Measurements from ENCODE around the gene TAS2R5.
"Not testable (repeated sequence)": the region's sequence is repeated elsewhere in the genome, so short reads cannot be mapped to it uniquely, and the experiment has no call there.

The TAS2R5 gene, protein sequence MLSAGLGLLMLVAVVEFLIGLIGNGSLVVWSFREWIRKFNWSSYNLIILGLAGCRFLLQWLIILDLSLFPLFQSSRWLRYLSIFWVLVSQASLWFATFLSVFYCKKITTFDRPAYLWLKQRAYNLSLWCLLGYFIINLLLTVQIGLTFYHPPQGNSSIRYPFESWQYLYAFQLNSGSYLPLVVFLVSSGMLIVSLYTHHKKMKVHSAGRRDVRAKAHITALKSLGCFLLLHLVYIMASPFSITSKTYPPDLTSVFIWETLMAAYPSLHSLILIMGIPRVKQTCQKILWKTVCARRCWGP

GRCh38 chr7:141789917-141790316 is at the start of gene TAS2R5:
TAS2R5 (plus strand) TSS chr7:141790217; CDS start chr7:141790362, 145 bp downstream.
- TF ChIP-seq CTCF (conservative IDR thresholded peaks at IDR 0.05; ENCODE audit: low read depth, low read length), result no peak
- no peak within 1 kb of the TSS for H3K4me3 ChIP-seq (ENCODE audit: low read length)
- DNase-seq (ENCODE audit: low read depth), result no peak

GRCh38 chr7:141742229-141742628 is 47.8 kb upstream of the TAS2R5 start:
- no peak for TF ChIP-seq CTCF (conservative IDR thresholded peaks at IDR 0.05; ENCODE audit: low read depth, low read length)
- H3K4me3 ChIP-seq (ENCODE audit: low read length), result no peak overlapping the region
- DNase-seq (ENCODE audit: low read depth), result no peak

DNA sequence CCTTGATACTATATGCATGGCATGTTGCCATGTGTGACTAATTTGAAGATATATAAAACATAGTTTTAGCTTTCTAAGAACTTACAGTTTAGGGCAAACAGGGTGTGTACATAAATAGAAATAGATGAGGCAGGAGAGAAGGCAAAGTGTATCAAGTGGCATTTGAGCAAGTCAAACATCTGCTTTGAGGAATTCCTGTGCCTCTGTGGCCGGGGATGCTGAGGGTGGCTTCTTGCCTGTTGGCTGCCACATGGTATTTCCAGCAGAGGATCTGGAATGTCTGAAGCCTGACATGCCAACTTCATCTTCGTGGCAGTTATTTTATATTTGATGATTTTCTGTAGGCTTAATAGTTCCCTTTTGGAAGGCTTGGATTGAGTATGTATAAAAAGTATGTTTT is 45.9 kb upstream of the TAS2R5 start:
- no peak for TF ChIP-seq CTCF (conservative IDR thresholded peaks at IDR 0.05; ENCODE audit: low read depth, low read length)
- no peak for DNase-seq (ENCODE audit: low read depth)
- H3K4me3 ChIP-seq (ENCODE audit: low read length), result no peak overlapping the region

- TF ChIP-seq CTCF (conservative IDR thresholded peaks at IDR 0.05; ENCODE audit: low read depth, low read length), result no peak
- DNase-seq (ENCODE audit: low read depth), result no peak
- no peak overlapping the region for H3K4me3 ChIP-seq (ENCODE audit: low read length)
Measured at GRCh38 chr7:141748396-141748795, 41.6 kb upstream of the TAS2R5 start.

DNA sequence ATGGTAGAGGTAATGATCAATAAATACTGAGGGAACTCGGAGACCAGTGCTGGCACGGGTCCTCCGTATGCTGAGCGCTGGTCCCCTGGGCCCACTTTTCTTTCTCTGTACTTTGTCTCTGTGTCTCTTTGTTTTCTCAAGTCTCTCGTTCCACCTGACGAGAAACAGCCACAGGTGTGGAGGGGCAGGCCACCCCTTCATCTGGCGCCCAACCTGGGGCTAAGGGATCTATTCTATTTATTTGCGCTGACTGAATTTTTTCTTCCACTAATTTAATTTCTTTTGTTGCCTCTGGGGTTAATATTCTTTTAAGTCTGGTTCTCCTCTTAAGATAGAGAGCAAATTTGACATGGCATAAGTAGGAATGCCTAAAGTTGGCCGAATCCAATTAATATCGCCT is 38.1 kb upstream of the TAS2R5 start:
- H3K4me3 ChIP-seq (ENCODE audit: low read length); DNase-seq (ENCODE audit: low read depth): not testable (repeated sequence)

DNA sequence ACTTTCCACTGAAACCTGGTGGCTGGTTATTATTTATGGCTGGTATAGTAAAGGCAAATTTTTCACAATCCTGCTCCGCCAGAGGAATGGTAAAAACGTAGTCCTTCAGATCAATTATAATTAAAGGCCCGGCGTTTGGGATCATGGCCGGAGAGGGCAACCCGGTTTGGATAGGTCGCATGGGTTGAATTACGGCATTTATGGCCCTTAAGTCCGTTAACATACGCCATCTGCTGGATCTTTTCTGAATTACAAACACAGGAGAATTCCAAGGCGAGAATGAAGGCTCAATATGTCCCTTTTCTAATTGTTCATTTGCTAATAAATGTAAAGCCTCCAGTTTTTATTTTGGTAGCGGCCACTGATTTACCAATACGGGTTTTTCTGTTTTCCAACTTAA is 37.4 kb upstream of the TAS2R5 start:
- TF ChIP-seq CTCF (conservative IDR thresholded peaks at IDR 0.05; ENCODE audit: low read depth, low read length), result peak; percentile 19
- no peak for DNase-seq (ENCODE audit: low read depth)
- H3K4me3 ChIP-seq (ENCODE audit: low read length), result no peak overlapping the region

- peak; percentile 52 for TF ChIP-seq CTCF (conservative IDR thresholded peaks at IDR 0.05; ENCODE audit: low read depth, low read length)
- no peak for DNase-seq (ENCODE audit: low read depth)
- no peak overlapping the region for H3K4me3 ChIP-seq (ENCODE audit: low read length)
Measured at GRCh38 chr7:141754939-141755338, 35.1 kb upstream of the TAS2R5 start.
